ENCODE data around the gene SLAIN1.

SLAIN1 gene

GRCh38 chr13:77760893-77761292 is 63.4 kb downstream of the SLAIN1 start:
- DNase-seq: no peak

- no peak for DNase-seq
Observed at GRCh38 chr13:77767413-77767812, 69.9 kb downstream of the SLAIN1 start.

- no peak for DNase-seq
Observed at GRCh38 chr13:77774181-77774580, 76.7 kb downstream of the SLAIN1 start.

GRCh38 chr13:77776704-77777103 is 79.2 kb downstream of the SLAIN1 start:
- no peak for DNase-seq

GRCh38 chr13:77779552-77780272 is 82.2 kb downstream of the SLAIN1 start:
- DNase-seq: peak; percentile 3

GRCh38 chr13:77781808-77782207 is 84.3 kb downstream of the SLAIN1 start:
- no peak for DNase-seq

GRCh38 chr13:77784515-77784914 is 87.0 kb downstream of the SLAIN1 start:
- no peak for DNase-seq

- no peak for DNase-seq
Observed at GRCh38 chr13:77786695-77787287, 89.3 kb downstream of the SLAIN1 start.

- DNase-seq: no peak
Observed at GRCh38 chr13:77789376-77789775, 91.9 kb downstream of the SLAIN1 start.

GRCh38 chr13:77800219-77800618 is 102.7 kb downstream of the SLAIN1 start:
- no peak for DNase-seq

- DNase-seq: no peak
Observed at GRCh38 chr13:77806518-77806917, 109.0 kb downstream of the SLAIN1 start.

- DNase-seq: no peak
Observed at GRCh38 chr13:77807431-77808135, 110.1 kb downstream of the SLAIN1 start.

- DNase-seq: no peak
Observed at GRCh38 chr13:77810430-77810829, 112.9 kb downstream of the SLAIN1 start.

- no peak for DNase-seq
Observed at GRCh38 chr13:77810878-77811277, 113.4 kb downstream of the SLAIN1 start.

GRCh38 chr13:77811381-77811780 is 113.9 kb downstream of the SLAIN1 start:
- no peak for DNase-seq

- DNase-seq: no peak
Observed at GRCh38 chr13:77811981-77812380, 114.5 kb downstream of the SLAIN1 start.

Measured in NCI-H510A (cell line).